ENCODE measurements around the gene CDC25C.

GRCh38 chr5:138336952-138337684 is 5.5 kb upstream of the CDC25C start:
- TF ChIP-seq CTCF (IDR thresholded peaks at IDR 0.05; ENCODE audit: low read depth, low read length) = no peak
- TF ChIP-seq EZH2phosphoT487 (IDR thresholded peaks at IDR 0.05; ENCODE audit: low read depth) = no peak

Data from OCI-LY3 (cell line).